HG03378 (cell line): ENCODE results near the gene PCBP3.
"Not testable (repeated sequence)": the region's sequence is repeated elsewhere in the genome, so short reads cannot be mapped to it uniquely, and the experiment has no call there.

Experiments
- ATAC-seq: cut with Tn5 transposase; IDR thresholded peaks from one replicate; pipeline ENCODE4 v1.9.1; 2021; ENCODE audit warnings: mild to moderate bottlenecking, moderate library complexity; ENCODE audit not compliant: unreplicated experiment

The PCBP3 gene

DNA sequence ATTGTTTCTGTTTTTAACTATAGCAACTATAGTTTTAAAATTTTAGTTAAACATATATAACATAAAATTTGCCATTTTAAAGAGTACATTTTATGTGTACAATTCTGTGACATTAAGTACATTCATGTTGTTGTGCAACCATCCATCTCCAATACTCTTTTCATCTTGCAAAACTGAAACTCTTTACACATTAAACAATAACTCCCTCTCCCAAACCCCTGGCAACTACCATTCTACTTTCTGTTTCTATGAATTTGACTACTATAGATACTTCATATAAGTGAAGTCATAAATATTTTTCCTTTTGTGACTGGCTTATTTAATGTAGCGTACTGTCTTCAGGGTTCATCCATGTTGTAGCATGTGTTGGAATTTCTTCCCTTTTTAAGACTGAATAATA lies 25.9 kb downstream of the PCBP3 start:
- no peak for ATAC-seq

- ATAC-seq: no peak
Observed at GRCh38 chr21:45670731-45671130, 27.2 kb downstream of the PCBP3 start.

GRCh38 chr21:45678790-45679189 lies 35.3 kb downstream of the PCBP3 start:
- ATAC-seq: not testable (repeated sequence)

DNA sequence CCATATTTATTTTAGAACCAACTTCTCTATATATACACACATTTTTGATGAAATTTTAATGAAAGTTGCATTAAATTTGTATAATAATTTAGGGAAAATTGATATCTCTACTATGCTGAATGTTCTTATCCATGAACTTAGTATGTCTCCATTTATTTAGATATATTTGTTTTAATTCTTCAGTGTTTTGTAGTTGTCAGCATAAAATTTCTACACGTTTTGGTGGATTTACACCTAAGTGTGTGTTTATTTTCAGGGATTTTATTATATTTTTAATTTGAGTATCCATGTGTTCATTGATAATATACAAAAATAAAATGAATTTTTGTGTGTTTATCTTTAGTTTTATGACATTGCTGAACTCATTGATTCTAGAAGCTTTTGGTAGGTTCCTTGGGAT lies 36.7 kb downstream of the PCBP3 start:
- no peak for ATAC-seq

DNA sequence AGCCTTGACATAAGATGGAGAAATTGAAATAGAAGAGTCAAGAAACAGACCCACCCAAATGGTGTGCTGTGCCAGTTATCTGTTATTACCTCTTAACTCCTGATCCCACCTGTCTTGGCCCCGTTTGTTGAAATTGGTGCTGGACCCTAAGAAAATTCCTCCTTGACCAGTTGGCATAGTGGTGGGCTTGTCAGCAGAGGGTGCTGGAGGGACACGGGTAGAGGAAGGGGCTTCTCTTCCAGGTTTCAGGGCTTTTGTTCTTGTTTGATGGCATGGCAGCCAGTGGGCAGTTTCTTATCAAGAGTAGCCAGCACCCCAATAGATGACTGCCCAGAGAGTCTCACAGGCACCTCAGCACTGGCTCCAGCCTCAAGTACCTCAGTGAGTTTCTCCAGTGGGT lies 51.6 kb downstream of the PCBP3 start:
- no peak for ATAC-seq

DNA sequence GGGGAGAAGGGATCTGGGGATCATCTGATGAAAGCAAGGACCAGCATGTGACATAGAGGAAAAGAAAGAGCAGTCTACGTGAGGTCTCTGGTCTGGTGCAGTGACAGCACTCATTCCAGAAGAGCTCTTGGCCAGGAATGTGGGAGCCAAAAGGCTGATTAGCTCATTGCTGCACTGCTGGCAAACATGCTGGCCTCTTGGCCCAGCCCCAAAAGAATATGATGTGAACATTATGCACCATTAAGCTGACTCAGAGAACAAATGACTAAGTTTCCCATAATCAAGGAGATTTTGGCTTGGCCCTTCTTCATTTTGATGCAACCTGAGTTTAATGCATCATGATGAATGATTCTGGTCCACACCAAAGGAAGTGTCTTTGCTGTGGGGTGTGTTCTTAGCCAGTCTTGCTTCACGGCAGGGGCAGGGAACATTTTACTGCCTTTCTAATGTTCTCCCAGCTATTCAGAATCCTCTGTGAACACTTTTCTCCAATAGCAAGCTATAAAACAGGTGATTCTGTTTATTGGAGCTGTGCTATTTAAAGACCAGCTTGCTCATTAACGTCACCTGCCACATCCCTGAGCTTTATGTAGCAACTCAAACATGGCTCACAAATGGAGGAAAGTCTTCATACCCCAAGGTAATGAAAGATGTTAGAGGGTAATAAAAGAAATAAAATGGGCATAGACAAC lies 55.1 kb downstream of the PCBP3 start:
- ATAC-seq: no peak

GRCh38 chr21:45699251-45699942 lies 55.9 kb downstream of the PCBP3 start:
- ATAC-seq: no peak

DNA sequence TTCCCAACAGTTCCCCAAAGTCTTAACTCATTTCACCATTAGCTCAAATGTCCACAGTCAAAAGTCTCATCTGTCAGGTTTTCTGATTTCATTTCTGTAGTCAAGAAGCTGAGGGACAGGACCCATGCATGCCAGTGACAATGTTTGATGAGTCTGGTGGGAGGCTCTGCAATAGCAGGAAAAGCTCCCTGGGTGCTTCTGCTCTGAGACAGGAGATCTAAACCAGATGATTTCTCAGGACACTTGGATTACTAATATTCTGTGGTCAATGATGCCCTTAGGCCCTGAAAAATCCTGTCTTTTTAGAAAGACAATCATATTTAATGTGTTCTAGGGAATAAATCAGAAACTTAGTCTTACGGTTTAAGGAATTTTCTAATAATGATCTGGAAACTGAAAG lies 56.4 kb downstream of the PCBP3 start:
- no peak for ATAC-seq

- no peak for ATAC-seq
Observed at GRCh38 chr21:45700461-45700860, 56.9 kb downstream of the PCBP3 start.

DNA sequence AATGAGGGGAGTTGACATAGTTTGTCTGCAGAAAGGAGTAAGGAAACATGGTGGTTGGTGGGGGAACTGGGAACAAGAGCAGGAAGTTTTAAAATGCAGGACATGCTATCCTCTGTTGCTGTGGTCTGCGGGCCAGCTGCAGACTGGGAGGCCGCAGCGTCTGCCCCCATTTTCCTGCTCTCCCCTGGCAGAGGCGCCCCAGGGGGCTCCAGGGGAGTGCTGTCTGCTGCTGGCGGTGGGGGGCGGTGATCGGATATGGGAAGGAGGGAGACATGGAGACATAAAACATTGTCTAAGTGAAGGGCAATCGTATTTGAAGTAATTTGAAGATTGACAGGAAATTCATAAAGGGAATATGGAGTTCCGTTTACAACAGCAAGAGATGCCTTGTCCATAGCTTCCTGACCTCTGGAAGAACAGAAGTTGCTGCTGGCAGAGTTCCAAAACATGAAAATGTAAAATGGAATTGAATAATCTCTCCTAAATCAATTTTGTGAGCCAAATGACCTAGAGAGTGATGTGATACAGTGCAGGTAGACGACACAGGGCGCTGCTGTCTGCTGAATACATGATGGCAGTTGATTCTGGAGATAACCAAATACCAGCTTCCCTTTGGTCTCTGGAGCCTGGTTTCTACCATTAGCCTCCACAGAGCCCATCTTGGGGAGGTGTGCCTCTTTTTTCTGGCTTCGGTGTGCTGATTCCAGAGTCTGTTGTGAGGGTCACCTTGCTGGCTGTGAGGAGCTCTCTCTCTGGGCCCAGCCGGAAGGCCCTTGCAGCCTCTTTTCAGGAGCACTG lies 61.0 kb downstream of the PCBP3 start:
- ATAC-seq: no peak

DNA sequence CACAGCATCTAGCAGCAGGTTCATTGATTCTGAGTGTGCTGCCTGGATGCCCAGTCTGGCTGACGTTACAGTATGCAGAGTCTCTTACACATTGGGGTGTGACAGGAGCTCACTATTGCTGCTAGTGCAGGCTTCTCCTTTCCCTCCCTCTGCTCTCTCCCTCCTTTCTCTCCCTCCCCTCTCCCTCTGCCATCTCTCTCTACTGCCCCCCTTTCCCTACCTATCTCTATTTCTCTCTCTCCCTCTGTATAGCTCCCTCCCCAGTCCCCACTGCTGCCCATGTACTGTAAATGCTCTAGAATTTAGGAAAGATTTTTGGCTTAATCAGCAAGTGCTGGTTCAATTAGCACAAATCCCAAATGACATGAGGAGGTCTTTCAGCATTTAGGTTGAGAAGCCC lies 62.8 kb downstream of the PCBP3 start:
- ATAC-seq: no peak

GRCh38 chr21:45709173-45709572 lies 65.6 kb downstream of the PCBP3 start:
- ATAC-seq: no peak

DNA sequence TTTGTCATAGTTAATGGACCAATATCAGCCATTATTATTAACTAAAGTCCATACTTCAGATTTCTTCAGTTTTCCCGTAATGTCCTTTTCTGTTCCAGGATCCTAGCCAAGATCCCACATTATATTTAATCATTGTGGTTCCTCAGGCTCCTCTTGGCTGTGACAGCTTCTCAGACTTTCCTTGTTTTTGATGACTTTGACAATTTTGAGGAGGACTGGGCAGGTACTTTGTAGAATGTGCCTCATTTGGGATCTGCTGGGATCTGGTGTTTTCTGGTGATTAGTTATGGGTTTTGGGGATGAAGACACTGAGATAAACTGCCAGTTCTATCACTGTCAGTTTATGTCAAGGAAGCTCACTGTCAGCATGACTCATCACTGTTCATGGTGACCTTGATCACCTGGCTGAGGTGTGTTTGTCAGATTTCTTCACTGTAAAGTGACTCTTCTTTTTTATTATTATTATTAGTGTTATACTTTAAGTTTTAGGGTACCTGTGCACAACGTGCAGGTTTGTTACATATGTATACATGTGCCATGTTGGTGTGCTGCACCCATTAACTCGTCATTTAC lies 66.3 kb downstream of the PCBP3 start:
- no peak for ATAC-seq

DNA sequence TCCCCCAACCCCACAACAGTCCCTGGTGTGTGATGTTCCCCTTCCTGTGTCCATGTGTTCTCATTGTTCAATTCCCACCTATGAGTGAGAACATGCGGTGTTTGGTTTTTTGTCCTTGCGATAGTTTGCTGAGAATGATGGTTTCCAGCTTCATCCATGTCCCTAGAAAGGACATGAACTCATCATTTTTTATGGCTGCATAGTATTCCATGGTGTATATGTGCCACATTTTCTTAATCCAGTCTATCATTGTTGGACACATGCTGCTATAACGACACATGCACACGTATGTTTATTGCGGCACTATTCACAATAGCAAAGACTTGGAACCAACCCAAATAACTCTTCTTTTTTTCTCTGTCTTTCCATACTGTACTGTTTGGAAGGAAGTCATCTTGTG lies 66.8 kb downstream of the PCBP3 start:
- not testable (repeated sequence) for ATAC-seq

GRCh38 chr21:45713613-45714012 lies 70.1 kb downstream of the PCBP3 start:
- no peak for ATAC-seq

GRCh38 chr21:45715441-45715840 lies 71.9 kb downstream of the PCBP3 start:
- ATAC-seq: no peak

- ATAC-seq: no peak
Observed at GRCh38 chr21:45718413-45718812, 74.9 kb downstream of the PCBP3 start.

GRCh38 chr21:45719177-45719802 lies 75.8 kb downstream of the PCBP3 start:
- no peak for ATAC-seq

- ATAC-seq: not testable (repeated sequence)
Observed at GRCh38 chr21:45720204-45720603, 76.7 kb downstream of the PCBP3 start.

DNA sequence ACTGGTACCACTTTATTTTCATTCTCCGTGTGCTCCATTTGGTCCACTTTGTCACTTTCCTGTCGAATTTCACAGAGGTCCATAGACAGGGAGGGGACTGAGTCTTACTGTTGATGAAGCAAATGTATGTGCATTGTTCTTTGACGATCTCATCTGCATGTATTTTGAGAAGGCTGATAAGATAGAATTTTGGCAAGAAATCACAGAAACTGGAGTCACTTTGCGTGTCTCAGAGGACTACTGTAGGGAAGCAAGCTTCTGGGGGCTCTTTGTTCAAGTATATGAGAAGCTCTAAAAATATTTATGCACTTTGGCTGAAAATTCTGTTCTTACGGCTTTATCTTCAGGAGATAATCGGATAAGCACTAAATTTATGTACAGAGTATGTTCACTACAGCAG lies 78.1 kb downstream of the PCBP3 start:
- no peak for ATAC-seq
